Fibroblast of pulmonary artery (primary cell): ENCODE measurements around the gene DEDD.
A peak's percentile ranks its signal among the peaks of the same experiment; 100 is the strongest.

Experiments
- DNase-seq: peaks from one replicate; pipeline ENCODE4 v3.0.0-alpha.2; 2010; ENCODE audit warnings: low read depth
- H3K4me3 ChIP-seq: replicated peaks from 2 replicates; pipeline ENCODE4 v1.5.1; 2011; ENCODE audit warnings: low read depth, mild to moderate bottlenecking, control low read depth, low read length, moderate library complexity
- TF ChIP-seq, protein P1 (sequence below): IDR thresholded peaks from 2 replicates; pipeline ENCODE4 v1.5.1; 2011; ENCODE audit warnings: mild to moderate bottlenecking, control low read depth, low read length, inconsistent platforms; ENCODE audit errors: missing control alignments

The DEDD gene, protein sequence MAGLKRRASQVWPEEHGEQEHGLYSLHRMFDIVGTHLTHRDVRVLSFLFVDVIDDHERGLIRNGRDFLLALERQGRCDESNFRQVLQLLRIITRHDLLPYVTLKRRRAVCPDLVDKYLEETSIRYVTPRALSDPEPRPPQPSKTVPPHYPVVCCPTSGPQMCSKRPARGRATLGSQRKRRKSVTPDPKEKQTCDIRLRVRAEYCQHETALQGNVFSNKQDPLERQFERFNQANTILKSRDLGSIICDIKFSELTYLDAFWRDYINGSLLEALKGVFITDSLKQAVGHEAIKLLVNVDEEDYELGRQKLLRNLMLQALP

DNA sequence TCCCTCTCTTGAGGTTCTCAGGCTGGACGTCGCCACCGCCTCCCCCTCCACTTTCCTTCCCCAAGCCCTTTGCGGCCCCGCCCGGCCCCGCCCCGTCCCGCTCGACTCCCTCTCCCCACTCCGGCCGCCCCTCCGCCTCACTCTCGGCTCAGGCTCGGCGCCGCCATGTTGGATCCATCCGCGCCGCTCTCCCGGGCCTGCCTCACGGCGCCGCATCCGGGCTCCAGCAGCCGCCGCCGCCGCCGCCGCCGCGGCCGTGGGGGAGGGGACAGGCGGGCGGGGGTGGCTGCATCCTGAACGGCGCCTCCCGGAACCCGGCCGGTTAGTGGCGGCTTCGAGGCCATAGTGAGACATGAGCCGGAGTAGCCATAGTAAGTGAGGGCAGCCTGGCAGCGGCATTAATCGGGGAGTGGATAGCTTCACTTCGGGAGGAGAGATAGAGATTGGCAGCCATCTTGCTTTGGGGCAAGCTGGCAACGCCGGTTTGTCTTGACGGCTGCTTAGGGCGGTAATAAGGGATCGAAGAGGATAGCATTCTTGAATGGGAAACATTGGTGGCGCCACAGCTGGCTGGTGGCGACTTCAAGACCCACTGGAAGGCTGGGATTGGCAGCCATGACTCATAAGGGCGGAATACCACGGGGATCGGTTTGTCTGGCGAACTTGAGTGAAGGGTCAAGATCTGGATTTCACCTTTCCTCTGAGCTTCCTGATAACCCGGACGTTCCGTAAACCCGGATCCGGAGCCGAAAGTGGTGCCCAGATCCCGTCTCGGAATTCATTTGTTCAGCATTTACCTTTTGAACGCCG, at the start of gene DEDD:
DEDD (minus strand) TSS at position 258 of the 810 bp plus-strand sequence. CDS start 8,205 bp downstream, outside the sequence.
- H3K4me3 ChIP-seq = peak within 1 kb of the TSS; percentile 97
- TF ChIP-seq, protein P1, sequence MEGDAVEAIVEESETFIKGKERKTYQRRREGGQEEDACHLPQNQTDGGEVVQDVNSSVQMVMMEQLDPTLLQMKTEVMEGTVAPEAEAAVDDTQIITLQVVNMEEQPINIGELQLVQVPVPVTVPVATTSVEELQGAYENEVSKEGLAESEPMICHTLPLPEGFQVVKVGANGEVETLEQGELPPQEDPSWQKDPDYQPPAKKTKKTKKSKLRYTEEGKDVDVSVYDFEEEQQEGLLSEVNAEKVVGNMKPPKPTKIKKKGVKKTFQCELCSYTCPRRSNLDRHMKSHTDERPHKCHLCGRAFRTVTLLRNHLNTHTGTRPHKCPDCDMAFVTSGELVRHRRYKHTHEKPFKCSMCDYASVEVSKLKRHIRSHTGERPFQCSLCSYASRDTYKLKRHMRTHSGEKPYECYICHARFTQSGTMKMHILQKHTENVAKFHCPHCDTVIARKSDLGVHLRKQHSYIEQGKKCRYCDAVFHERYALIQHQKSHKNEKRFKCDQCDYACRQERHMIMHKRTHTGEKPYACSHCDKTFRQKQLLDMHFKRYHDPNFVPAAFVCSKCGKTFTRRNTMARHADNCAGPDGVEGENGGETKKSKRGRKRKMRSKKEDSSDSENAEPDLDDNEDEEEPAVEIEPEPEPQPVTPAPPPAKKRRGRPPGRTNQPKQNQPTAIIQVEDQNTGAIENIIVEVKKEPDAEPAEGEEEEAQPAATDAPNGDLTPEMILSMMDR = no peak

DNA sequence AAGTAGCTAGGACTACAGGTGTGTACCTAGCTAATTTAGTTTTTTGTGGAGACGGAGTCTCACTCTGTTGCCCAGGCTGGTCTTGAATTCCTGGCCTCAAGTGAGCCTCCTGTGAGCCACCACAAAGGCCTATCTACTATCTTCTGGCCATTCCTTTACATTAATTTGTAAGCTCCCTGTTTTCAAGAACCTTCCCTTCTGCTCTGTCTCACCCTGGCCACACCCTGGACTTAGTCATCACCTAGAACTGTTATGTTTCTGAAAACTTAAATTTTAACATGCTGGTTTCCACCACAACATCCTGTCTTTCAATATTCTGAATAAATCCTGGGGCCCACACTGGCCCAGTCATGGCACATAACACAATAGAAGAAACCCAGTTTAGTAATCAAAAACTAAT, 49.7 kb upstream of the DEDD start:
- TF ChIP-seq, protein P1 = no peak
- no peak for DNase-seq
- no peak overlapping the region for H3K4me3 ChIP-seq

More for the DNA sequence above, at the start of gene DEDD:
- DNase-seq = peak; percentile 97

DNA sequence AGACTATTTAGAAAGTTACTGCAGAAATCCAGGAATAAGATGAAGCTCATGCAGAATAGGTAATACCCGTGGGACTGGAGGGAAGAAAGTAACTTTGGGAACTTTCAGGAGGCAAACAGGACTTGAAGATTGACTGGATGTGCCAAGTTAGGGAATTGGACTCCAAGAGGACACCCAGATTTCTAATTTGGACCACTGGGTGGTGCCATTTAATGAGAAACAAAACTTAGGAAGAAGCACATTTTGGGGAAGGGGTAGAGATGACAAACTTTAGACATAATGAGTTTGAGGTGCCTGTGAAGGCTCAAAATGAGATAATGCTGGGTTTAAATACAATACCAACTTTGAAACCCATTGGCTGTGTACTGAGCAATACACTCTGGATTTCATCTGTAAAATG, 48.2 kb upstream of the DEDD start:
- peak; percentile 50 for DNase-seq
- H3K4me3 ChIP-seq = no peak overlapping the region
- TF ChIP-seq, protein P1 = peak; percentile 47

DNA sequence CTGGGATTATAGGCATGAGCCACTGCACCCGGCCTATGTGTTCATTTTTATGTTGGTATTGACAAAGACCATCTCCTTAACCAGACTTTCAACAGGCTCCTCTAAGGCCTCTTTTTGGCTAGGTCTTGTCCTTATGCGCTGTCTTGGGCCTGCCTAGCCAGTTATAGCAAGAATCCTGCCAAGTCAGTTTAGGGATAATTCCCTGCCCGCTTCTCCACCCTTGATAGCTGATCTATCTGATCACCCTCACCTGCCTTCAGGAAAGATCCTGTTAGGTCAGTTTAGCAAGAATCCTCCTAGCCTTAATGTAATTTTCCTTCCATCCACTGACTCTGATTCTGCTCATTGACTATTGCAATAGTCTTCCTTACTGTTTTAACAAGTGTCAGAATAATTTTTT, 47.2 kb upstream of the DEDD start:
- no peak overlapping the region for H3K4me3 ChIP-seq
- no peak for DNase-seq
- TF ChIP-seq, protein P1 = no peak

DNA sequence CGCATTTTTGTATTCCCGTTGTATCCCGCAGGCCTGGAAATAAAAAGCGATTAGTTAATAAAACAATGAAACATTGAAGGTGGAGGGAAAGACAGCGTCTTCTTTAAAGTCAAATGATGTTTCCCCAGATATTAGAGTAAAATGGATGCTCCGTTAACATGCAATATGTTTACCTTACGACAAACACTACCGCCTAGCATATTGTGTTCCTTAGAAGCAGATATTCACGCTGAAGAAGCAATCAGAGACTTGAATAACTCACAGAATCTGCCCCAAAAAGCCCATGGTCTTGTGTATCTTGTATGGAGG, 45.4 kb upstream of the DEDD start:
- peak overlapping the region; percentile 98 for H3K4me3 ChIP-seq
- DNase-seq = no peak
- TF ChIP-seq, protein P1 = no peak

DNA sequence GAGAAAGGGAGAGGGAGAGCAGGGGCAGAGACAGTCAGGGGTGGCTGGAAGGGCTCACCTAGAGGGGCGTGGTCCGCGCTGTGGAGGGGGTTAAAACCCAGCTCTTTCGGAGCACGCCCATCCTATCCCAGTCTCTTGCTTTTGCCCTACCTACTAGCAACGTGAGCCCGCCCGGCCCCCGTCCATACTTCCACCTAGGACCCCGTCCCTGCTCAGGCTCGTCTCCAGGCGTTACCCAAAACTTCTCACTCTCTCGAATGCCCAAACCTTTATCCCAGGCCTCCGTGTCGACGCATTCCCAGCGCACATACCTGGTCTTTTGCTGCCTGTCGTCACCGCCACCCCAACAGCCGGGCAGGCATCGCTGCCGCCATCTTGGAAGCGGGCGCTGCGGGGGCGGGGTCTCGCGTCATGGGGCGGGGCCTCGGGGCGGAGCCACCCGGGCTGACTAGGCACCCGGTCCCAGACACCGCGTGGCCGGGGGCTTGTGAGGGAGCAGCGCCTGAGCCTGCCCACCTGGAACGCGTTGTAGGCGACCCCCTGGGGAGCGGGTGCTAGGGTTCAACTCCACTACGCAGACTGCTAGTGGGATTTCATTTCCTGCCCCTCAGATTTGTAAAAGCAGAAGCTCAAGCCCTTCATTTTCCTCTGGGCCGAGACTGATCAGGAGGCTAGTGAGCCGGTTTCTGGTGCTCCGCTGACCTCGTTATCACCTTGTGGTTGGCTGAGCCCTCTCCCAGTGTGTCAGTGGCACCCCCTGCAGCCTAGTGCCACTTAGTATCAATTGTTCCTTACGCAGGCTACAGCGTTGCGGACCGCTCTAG, 44.9 kb upstream of the DEDD start, which contains the start of gene B4GALT3:
B4GALT3 (minus strand) TSS at position 396 of the 824 bp plus-strand sequence. CDS start 1,447 bp downstream, outside the sequence.
- TF ChIP-seq, protein P1 = no peak
- DNase-seq = peak; percentile 74
- H3K4me3 ChIP-seq = peak within 1 kb of the TSS; percentile 98
